NK-92 (cell line): ENCODE measurements around the gene PLCD3.

Experiments used
- DNase-seq: peaks from one replicate; lab custom pipeline; 2025; ENCODE audit not compliant: unreplicated experiment; lab: John Stamatoyannopoulos, UW

Gene PLCD3

GRCh38 chr17:45077643-45078042, 54.7 kb downstream of the PLCD3 start:
- no peak for DNase-seq

- DNase-seq, result no peak
Observed at GRCh38 chr17:45073414-45074070, 58.8 kb downstream of the PLCD3 start.

GRCh38 chr17:45070809-45071208, 61.5 kb downstream of the PLCD3 start:
- no peak for DNase-seq

DNA sequence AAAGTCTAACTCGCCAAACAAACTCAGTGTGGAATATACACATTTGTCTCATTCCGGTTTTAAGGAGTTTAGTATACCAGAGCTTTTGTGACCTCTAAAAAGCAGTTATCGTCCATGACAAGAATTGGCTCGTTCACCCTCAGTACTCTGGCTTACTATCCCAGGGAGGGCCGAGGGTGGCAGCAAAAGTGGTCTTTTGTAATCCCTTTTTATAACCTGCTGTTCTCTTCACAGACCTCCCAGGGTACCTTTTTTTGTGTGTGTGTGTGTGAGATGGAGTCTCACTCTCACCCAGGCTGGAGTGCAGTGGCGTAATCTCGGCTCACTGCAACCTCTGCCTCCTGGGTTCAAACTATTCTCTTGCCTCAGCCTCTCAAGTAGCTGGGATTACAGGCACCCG, 62.3 kb downstream of the PLCD3 start:
- DNase-seq, result no peak

GRCh38 chr17:45067637-45068036, 64.7 kb downstream of the PLCD3 start:
- no peak for DNase-seq

DNA sequence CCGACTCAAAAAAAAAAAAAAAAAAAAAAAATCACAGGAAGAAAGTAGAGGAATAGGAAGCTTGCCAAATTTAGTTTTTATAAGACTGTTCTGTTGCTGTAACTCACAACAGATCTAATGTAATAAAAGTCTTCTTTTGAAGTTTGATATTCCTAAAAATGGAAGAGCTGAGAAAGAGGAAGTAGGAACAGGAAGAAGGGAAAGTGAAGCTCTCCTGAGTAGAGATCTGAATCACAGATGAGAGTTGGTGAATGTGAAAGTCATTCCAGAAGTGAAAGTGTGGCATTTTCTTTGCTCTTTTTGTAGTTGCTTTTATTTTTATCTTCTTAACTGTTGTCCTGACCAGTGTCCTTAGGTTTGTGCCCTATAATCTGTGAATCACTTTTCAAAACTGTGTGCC, 69.1 kb downstream of the PLCD3 start:
- no peak for DNase-seq

GRCh38 chr17:45061606-45062205, 70.6 kb downstream of the PLCD3 start:
- DNase-seq, result no peak

- peak; percentile 70 for DNase-seq
Observed at GRCh38 chr17:45060797-45061605, 71.3 kb downstream of the PLCD3 start, which contains the start of gene NMT1. Gene NMT1, plus strand, starts transcription at chr17:45061317. Its CDS starts 13 bp downstream, at chr17:45061330.

DNA sequence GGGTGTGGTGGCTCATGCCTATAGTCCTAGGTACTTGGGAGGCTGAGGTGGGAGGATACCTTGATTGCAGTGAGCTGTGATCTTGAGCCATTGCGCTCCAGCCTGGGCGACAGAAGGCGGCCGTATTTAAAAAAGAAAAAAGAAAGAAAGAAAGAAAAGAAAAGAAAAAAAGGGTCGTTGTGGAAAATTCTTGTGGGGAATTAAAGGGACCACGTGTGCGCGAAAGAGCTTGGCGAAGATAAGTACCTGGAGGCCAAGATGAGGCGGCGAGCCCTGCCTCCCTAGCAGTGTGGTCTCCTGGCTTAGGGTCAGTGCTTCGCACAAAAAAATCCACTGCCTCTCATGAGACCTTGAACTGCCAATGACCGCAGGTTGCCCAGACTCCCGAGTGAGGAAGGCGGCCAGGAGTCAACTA, 71.9 kb downstream of the PLCD3 start:
- no peak for DNase-seq
